Uterine smooth muscle cell (primary cell): ENCODE data around the gene AKR1C3. TPM values are rescaled to one million over a fixed set of nuclear protein-coding genes. Genes with fewer than 3 reads are reported as not detected.

Source experiments
- total RNA-seq: library from RNA; depleted of rRNA; stranded (reverse); fragments of >200 nt; gene quantifications from 2 replicates; pipeline ENCODE4 v1.2.3, GENCODE V29; 2014

AKR1C3 gene
- 26.7 and 31.2 TPM in 2 replicates for total RNA-seq

GRCh38 chr10:5094265-5095205, at the start of gene AKR1C3:
AKR1C3 (plus strand) TSS chr10:5094414; CDS start chr10:5094445, 31 bp downstream.

Other genes starting within 250 kb of the AKR1C3 start
- gene AKR1C1, start 131.0 kb upstream of the AKR1C3 start, total RNA-seq, result 72.2 and 86.1 TPM in 2 replicates
- gene AKR1C2, start 90.6 kb upstream of the AKR1C3 start, total RNA-seq, result 20.4 and 34.5 TPM in 2 replicates
- gene AKR1C8, start 90.7 kb downstream of the AKR1C3 start, total RNA-seq, result not detected in 2 replicates
- gene AKR1C4, start 102.4 kb downstream of the AKR1C3 start, total RNA-seq, result not detected in 2 replicates